ENCODE data around the gene KSR2. TPM values are rescaled to one million over a fixed set of nuclear protein-coding genes. Genes with fewer than 3 reads are reported as not detected.

The KSR2 gene
- total RNA-seq, 1 experiment from 2014 or later, result 1.3 TPM

- H3K4ac ChIP-seq (ENCODE audit: low read depth, low read length), result no peak overlapping the region
- no peak overlapping the region for H3K9ac ChIP-seq (ENCODE audit: extremely low read depth, insufficient read length, low read length)
- no peak overlapping the region for H3K23ac ChIP-seq (ENCODE audit: insufficient read length, low read depth, low read length)
- H3K79me2 ChIP-seq (ENCODE audit: insufficient read depth, low read length), result 0 out of 2 replicates have a peak, but pooled peaks cover 2% of the 10 kb centered on the region
- H3K4me3 Mint-ChIP-seq, result 0 out of 5 replicates have a peak overlapping the region, but pooled peaks of 1 of the 2 experiments have one; percentile 35
- no peak overlapping the region for H3K27ac Mint-ChIP-seq
- no peaks in the 10 kb centered on the region for H3K9me3 ChIP-seq (ENCODE audit: control insufficient read depth, low read depth, low read length)
- no peak overlapping the region for H2AK5ac ChIP-seq (ENCODE audit: insufficient read length, low read length)
- H2BK120ac ChIP-seq (ENCODE audit: low read depth, low read length, poor library complexity, severe bottlenecking), result no peak overlapping the region
- H3K4me1 ChIP-seq (ENCODE audit: insufficient read depth, low read length), result no peaks in the 10 kb centered on the region
- peaks cover 9 to 21% (median 20%) of the 10 kb centered on the region in 3 experiments; a peak in 6 of 7 replicates for H3K36me3 Mint-ChIP-seq (ENCODE audit: insufficient read depth in 1 of 3, low read depth in 3 of 3)
- no peak overlapping the region for H4K5ac ChIP-seq (ENCODE audit: insufficient read length, low read depth, low read length)
- peaks cover 5 to 14% of the 10 kb centered on the region in 2 experiments for H3K4me1 Mint-ChIP-seq
- no peak overlapping the region for H3K18ac ChIP-seq (ENCODE audit: insufficient read length, low read depth, low read length)
- peaks cover 0 to 3% of the 10 kb centered on the region in 2 experiments; a peak in 2 of 5 replicates for H3K9me3 Mint-ChIP-seq
- H3K79me1 ChIP-seq (ENCODE audit: insufficient read depth, low read depth, low read length, poor library complexity, severe bottlenecking), result peaks cover 8% of the 10 kb centered on the region
- H4K20me1 ChIP-seq (ENCODE audit: control insufficient read depth, insufficient read depth, insufficient read length), result no peaks in the 10 kb centered on the region
- no peak overlapping the region for H2BK15ac ChIP-seq (ENCODE audit: low read depth, low read length)
- no peak overlapping the region for H2BK20ac ChIP-seq (ENCODE audit: low read depth, low read length, poor library complexity, severe bottlenecking)
- no peak overlapping the region for H3K14ac ChIP-seq (ENCODE audit: insufficient read depth, low read length)
- H3K27me3 Mint-ChIP-seq (ENCODE audit: low read depth), result no peaks in the 10 kb centered on the region; the same call in none of the 2 replicates
- TF ChIP-seq CTCF (conservative IDR thresholded peaks at IDR 0.05), result no peak
- no peak overlapping the region for H2AFZ ChIP-seq (ENCODE audit: low read length)
- H3K56ac ChIP-seq (ENCODE audit: insufficient read length, low read depth, low read length), result no peak overlapping the region
- no peak overlapping the region for H4K8ac ChIP-seq (replicated peaks; ENCODE audit: insufficient read length, low read depth, low read length)
- no CpG with 5 or more reads among the region's 2 CpGs for whole genome bisulfite sequencing (ENCODE audit: extremely low coverage, insufficient read length, low lambda C conversion rate)
- H3K27ac ChIP-seq (ENCODE audit: insufficient read length, low read depth, low read length), result no peak overlapping the region
- H4K91ac ChIP-seq (ENCODE audit: insufficient read length, low read depth, low read length), result no peak overlapping the region
- no peaks in the 10 kb centered on the region for H3K23me2 ChIP-seq (ENCODE audit: insufficient read length, low read depth, low read length, poor library complexity, severe bottlenecking)
- no peak overlapping the region for H2BK5ac ChIP-seq (ENCODE audit: insufficient read length, low read length)
- H2BK12ac ChIP-seq (ENCODE audit: insufficient read length, low read depth, low read length), result no peak overlapping the region
- no peak for DNase-seq
- H3K27me3 ChIP-seq (ENCODE audit: insufficient read depth, low read length), result no peaks in the 10 kb centered on the region
- no peak overlapping the region for H3T11ph ChIP-seq (ENCODE audit: low read length)
- no peak overlapping the region for H3K4me2 ChIP-seq (ENCODE audit: insufficient read depth, insufficient read length, low read length)
Observed at GRCh38 chr12:118015306-118015705, 46.5 kb upstream of the KSR2 start.

Data from H9 (cell line).